ENCODE measurements around the gene SLC9A9. TPM values are rescaled to one million over a fixed set of nuclear protein-coding genes. Genes with fewer than 3 reads are reported as not detected.

SLC9A9 gene
- total and polyA plus RNA-seq, 2 of the 8 experiments (the other 6 are each of a cell fraction or from before 2014, with no cell fraction given) = 0.48 to 1.1 TPM

DNA sequence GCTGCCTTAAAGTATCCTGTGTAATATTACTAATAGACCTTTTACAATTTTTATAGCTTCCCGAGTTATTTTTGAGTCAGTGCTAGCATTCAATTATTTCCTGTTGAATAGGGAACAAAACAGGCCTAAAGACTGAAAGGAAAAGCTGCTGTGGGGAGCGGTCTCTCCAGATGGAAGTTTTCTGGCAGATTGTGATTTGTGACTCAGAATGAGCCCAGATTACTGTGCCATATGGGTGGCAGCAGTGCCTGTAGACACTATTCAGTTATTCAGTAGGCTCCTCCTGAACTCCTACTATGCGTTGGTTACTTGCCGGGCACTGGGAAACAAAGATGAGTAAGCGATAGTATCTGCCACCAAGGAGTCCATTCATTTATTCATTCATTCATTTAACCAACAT lies 516.9 kb downstream of the SLC9A9 start:
- H3K36me3 ChIP-seq (ENCODE audit: control insufficient read depth in 2 of 4, insufficient read depth in 4 of 4, low read length in 3 of 4) = no peaks in the 10 kb centered on the region
- H3K56ac ChIP-seq (replicated peaks; ENCODE audit: insufficient read length, low read depth, low read length) = no peak overlapping the region
- H2BK5ac ChIP-seq (ENCODE audit: low read depth, low read length) = no peak overlapping the region
- H3K4me1 ChIP-seq (replicated peaks in 1 of 4; ENCODE audit: control insufficient read depth in 3 of 4, insufficient read depth in 4 of 4, low read length in 3 of 4) = peaks cover 0 to 3% (median 0%) of the 10 kb centered on the region in 4 experiments; a peak in 2 of 7 replicates
- DNase-seq (ENCODE audit: low read depth in 1 of 2, low spot score in 2 of 2) = no peak
- ChIA-PET POLR2A (ENCODE audit: partially characterized antibody) (no interaction called here), CTCF (ENCODE audit: partially characterized antibody) (interaction anchor here (1.3 kb wide), 1 partner anchor 178 kb away, joined by 3 read pairs; no protein-coding TSS in a partner anchor)
- no peak overlapping the region for H2AFZ ChIP-seq (ENCODE audit: low read length)
- H4K20me1 ChIP-seq (replicated peaks in 1 of 2; ENCODE audit: control insufficient read depth in 1 of 2, insufficient read depth in 2 of 2, low read length in 2 of 2) = no peaks in the 10 kb centered on the region
- H3K27me3 ChIP-seq (replicated peaks in 1 of 4; ENCODE audit: control insufficient read depth in 3 of 4, extremely low read depth in 1 of 4, insufficient read depth in 3 of 4, low read length in 3 of 4) = no peaks in the 10 kb centered on the region
- no peaks in the 10 kb centered on the region for H3K23me2 ChIP-seq (ENCODE audit: low read depth, low read length)
- H2AK5ac ChIP-seq (ENCODE audit: low read depth, low read length) = no peak overlapping the region
- no peak overlapping the region for H3K4me2 ChIP-seq (ENCODE audit: insufficient read depth in 1 of 2, low read depth in 2 of 2, low read length in 2 of 2)
- WGBS, 2 experiments (ENCODE audit: extremely low coverage in 1 of 2, insufficient coverage in 1 of 2, insufficient read length in 1 of 2, insufficient replicate concordance in 2 of 2, low coverage in 1 of 2, low lambda C conversion rate in 2 of 2, missing lambda C conversion rate in 1 of 2) = 95% methylated on average over 5 of the region's 5 CpGs; no CpG with 5 or more reads in 1 of the 2 experiments
- no peak overlapping the region for H4K91ac ChIP-seq (replicated peaks; ENCODE audit: insufficient read length, low read length)
- H4K5ac ChIP-seq (ENCODE audit: insufficient read length, low read depth, low read length) = no peak overlapping the region
- no peak overlapping the region for H2BK20ac ChIP-seq (ENCODE audit: low read length)
- no peak overlapping the region for H3K9ac ChIP-seq (replicated peaks in 1 of 4; ENCODE audit: extremely low read depth in 1 of 4, low read depth in 3 of 4, low read length in 3 of 4)
- H3K18ac ChIP-seq (ENCODE audit: extremely low read depth, low read length) = no peak overlapping the region
- H3K27ac ChIP-seq (ENCODE audit: low read depth, low read length) = no peak overlapping the region
- no peak overlapping the region for H2BK120ac ChIP-seq (replicated peaks; ENCODE audit: low read depth, low read length)
- no peak overlapping the region for H4K8ac ChIP-seq (ENCODE audit: extremely low read depth, insufficient read depth, low read length)
- no peak overlapping the region for H2BK12ac ChIP-seq (ENCODE audit: low read depth, low read length)
- no peak for FAIRE-seq
- no peak overlapping the region for H3K4ac ChIP-seq (replicated peaks; ENCODE audit: insufficient read length, low read depth, low read length)
- H3K79me1 ChIP-seq (ENCODE audit: low read depth, low read length) = no peaks in the 10 kb centered on the region
- H3K23ac ChIP-seq (ENCODE audit: insufficient read length) = no peak overlapping the region
- H3K4me3 ChIP-seq (ENCODE audit: extremely low read depth in 1 of 4, insufficient read depth in 2 of 4, low read depth in 3 of 4, low read length in 4 of 4) = no peak overlapping the region
- H3K79me2 ChIP-seq (ENCODE audit: control insufficient read depth in 1 of 2, insufficient read depth in 2 of 2, low read length in 2 of 2) = no peaks in the 10 kb centered on the region
- H3K14ac ChIP-seq (ENCODE audit: insufficient read length) = no peak overlapping the region
- no peaks in the 10 kb centered on the region for H3K9me3 ChIP-seq (ENCODE audit: insufficient read depth in 2 of 2, low read depth in 1 of 2, low read length in 1 of 2)
- no peak for TF ChIP-seq SRF (IDR thresholded peaks at IDR 0.05; ENCODE audit: low read depth, low read length)
- no peak for TF ChIP-seq TBP (IDR thresholded peaks at IDR 0.05; ENCODE audit: low read depth, low read length)
- no peak for TF ChIP-seq KDM5A (IDR thresholded peaks at IDR 0.05; ENCODE audit: low read length)
- TF ChIP-seq CBX8 (IDR thresholded peaks at IDR 0.05; ENCODE audit: borderline replicate concordance, low read depth, low read length) = no peak
- TF ChIP-seq RBBP5 (IDR thresholded peaks at IDR 0.05; ENCODE audit: borderline replicate concordance, low read depth, low read length) = no peak
- no peak for TF ChIP-seq GABPA (IDR thresholded peaks at IDR 0.05; ENCODE audit: borderline replicate concordance, insufficient read depth, low read length)
- no peak for TF ChIP-seq SIRT6 (IDR thresholded peaks at IDR 0.05; ENCODE audit: low read length)
- no peak for TF ChIP-seq SIX5 (IDR thresholded peaks at IDR 0.05; ENCODE audit: low read depth, low read length)
- H2BK15ac ChIP-seq (ENCODE audit: low read length) = no peak overlapping the region
